GM18526 (cell line): Measurements from ENCODE around the gene SMIM27.

Experiments used
- POLR2A ChIP-seq: IDR thresholded peaks from 3 replicates; pipeline ENCODE4 v1.6.1; 2011; ENCODE audit not compliant: insufficient read length; ENCODE audit errors: extremely low read depth

The SMIM27 gene

DNA sequence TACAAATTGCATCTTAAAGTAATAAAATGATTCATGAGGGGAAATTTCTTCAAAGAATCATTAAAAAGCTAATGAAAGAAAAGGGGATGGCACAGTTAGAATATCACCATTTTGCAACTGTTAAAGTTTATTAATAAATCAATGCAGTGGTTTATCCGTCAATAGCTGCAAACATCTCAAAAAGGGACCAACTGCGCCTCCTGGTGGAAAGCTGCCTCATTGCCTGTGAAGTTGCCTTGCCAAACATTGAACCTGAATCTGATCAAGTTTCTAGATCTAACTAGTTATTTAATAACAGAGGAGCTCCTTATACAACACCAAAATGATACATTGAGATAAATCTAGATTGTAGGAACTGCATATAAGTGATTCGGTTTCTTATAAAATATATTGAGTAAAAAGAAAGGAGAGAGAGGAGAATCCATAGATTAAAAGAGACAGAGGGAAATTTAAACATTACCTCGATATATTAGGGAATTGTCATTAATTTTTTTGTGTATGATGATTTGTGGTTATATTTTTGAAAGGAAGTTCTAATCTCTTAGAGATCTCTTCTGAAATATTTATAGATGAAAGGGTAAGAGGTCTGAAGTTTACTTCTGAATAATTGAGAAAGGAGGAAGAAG is 27.7 kb downstream of the SMIM27 start:
- no peak for TF ChIP-seq POLR2A

DNA sequence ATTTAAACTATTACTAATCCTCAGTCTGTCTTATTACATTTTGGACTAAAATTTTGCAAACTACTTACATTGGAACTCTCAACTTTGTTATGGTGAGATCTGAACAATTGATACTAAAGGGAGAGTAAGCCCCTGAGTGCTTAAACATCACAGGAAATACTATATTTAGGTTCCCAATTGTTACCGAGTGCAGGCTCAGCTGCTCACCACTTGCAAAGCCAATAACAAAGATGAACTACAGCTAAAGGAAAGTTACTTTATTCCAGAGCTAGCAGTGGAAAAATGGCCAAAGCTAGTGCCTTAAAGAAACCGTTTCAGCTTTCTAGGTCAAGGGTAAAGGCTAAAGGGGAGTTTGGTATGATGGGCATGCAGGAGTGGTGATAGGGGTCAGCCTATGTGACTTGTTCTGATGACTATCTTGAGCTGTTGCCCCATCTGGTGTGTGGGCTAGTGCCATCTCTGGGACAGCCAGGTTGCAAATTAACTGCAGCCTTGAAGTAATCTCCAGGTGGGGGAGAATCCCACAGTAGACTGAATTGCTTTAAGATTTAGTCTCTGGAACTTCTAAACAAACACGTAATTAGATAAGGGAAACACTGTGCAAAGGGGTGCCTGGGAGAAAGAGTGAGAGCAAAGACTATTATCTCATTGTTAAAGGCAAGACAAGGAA is 28.6 kb downstream of the SMIM27 start:
- no peak for TF ChIP-seq POLR2A

DNA sequence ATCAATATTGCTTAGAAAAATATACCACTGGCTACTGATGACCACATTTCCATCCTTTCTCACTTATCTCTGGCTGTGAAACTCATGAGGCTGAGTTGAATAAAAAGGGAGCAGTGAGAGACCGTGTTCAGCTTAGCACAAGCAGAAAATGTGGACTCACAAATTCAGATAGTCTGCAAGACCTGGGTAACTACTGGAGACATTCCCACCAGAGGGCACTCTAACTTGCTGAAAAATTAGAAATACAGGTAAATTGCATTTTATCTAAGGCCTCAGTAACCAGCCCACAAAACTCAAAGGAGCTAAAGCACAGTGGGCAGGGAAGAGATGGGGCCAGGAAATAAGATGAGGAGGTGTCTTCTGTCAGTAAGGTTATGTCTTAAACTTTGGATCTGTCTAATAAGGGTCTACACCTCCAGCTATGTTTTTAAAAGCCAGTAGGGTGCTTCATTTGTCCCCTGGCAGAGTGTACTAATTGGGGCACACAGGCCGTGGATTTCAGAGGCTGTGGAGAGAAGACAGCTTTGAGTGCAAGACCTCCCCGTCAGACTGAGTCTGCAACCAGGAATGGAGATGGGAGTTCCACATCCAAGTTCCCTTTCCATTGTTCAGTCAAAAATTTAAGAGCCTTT is 29.5 kb downstream of the SMIM27 start:
- no peak for TF ChIP-seq POLR2A

DNA sequence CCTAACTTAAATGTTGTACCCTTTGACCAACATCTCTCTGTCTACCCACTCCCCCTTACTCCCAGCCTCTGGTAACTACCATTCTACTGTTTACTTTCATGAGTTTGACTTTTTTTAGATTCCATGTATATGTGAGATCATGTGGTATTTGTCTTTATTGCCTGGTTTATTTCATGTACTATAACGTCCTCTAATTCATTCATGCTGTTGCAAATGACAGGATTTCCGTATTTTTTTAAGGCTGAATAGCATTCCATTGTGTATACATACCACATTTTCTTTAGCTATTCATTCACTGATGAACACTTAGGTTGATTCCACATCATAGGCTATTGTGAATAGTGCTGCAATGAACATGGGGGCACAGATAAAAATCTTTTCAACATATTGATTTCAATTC is 32.7 kb downstream of the SMIM27 start:
- TF ChIP-seq POLR2A = no peak

DNA sequence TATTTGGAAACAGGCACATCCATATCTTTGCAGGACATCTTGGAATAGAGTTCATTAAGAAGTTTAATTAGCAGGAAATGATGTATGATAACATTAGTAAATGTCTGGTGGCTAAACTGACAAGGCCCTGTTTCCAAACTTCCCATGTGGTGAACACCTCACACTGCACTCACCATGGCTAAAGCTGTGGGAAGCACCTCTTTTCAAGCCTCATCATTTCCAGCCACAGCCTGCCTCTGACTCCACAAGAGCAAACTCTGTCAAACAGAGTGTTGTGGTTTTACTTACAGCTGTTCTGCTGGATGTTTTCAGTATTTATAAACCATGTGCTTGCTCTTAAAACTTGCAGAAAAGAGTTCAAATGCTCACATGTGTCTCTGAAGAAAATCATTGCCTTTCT is 35.8 kb downstream of the SMIM27 start:
- no peak for TF ChIP-seq POLR2A

DNA sequence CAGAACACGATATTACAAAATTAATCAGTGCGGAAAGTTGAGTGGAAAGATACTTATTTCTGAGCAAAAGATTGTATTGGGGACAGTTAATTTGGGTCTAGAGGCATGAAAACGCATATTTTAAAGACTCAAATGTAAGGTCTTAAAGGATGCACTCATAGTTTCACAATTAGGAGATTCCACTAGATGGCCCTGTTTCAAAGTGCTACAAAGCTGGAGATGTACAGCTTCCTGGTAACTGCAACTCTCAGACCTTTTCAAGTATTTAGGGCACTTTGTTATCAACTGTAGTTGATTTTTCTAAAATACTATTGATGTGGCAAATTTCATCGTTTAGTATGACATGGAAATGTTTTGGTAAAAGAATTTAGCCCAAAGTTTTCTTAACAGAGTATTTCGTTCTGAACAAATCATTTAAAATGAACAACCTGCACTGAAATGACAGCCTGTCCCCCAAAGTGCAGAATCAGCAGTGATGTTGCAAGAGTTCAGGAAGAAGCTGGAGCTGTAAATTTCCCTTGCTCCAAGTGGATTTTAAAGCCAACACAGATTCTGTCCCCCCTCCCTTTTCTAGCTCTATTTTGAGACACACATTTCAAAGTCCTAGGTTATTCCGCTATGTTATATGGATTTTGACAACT is 37.1 kb downstream of the SMIM27 start:
- no peak for TF ChIP-seq POLR2A

DNA sequence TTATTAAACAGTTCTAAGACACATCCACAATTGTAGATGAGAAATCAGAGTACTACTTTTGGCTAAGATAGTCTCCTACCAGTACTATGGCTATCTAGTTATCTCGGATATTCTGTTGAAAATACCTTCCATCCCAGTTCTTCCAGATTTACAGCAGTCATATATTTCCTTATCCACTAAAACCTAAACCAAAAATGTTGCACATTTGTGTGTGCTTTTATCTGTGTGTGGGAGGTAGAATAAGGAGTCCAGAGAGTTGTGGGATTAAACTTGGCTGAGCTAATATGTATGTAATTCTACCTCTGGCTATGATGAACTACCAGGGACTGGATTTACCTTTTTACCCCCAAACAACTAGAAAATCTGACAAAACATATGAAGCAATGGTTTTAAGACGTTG is 38.3 kb downstream of the SMIM27 start:
- TF ChIP-seq POLR2A = no peak

DNA sequence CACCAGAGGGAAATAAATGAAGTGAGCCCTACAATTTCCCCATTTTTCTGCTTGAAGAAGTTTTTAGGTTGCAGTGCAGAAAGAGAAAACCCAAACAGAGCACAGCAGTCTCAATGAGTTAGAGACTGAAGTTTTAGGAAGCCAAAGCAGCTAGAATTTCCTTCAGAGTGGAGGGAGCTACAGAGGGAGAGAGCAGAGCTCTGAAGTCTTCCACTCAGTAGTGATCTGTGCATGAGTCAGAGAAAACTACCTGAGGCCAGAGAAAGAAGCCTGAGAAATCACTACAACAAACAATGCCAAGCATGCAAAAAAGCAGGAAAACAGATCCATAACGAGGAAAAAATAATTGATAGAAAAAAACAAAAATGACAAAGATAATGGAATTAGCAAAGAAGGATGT is 38.8 kb downstream of the SMIM27 start:
- TF ChIP-seq POLR2A = no peak

DNA sequence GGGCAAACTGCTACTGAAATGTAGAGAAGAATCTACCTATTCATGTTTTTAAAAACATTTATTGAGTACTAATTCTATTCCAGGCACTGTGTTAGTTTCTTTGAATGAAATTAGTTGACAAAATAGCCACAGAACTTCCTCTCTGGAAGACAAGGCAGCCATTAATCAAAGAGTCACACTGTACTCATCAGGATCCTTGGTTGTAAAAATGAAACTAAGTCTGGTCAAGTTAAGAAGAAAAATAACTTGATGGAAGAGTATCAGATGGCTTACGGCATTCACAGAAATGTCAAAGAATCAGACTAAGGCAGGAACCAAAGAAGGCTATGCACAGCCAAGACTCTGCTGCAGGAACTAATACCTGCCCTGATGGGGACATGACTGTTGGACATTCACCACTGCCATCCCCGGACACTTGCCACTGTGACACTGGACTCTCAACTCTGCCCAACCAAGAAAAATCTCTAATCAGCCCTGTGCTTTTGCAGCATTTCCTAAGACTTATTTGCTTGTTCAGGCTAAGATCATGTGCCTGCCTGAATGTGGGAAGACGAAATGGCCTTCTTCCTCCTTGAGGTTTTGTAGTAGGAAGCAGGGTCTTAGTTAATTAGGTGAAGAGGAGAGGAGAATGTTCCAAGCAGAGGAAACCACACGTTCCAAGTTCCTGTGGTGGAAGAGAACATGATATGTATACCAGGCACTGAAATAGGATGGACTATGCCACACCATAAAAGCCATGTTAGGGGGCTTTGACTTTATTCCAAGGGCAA is 44.2 kb downstream of the SMIM27 start:
- TF ChIP-seq POLR2A = no peak

DNA sequence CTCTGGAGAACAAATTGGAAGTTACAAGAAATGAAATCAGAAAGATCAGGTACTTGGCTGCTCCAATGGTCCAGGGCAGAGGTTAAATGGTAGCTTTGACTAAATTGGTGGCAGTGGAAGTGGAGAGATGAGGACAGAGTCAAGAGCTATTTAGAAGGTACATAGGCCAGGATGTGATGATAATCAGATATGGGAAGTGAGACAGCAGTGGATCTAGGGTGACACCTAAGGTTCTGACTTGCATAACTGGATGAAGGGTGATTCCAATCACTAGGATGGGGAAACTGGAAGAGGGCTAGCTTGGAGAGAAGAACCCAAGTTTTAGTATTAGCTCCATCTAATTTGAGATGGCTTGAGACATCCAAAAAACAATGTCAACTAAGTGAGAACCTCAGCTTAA is 44.8 kb downstream of the SMIM27 start:
- TF ChIP-seq POLR2A = no peak
